Activated naive CD4-positive, alpha-beta T cell treated with anti-CD3 and anti-CD28 coated beads, Interleukin-2, amount 50 U/mL, for 24 hours (primary cell): ENCODE measurements around the gene VMO1.

Experiments used
- H3K27ac Mint-ChIP-seq: one replicate; pipeline ENCODE4 v1.8.0; 2021; ENCODE audit warnings: mild to moderate bottlenecking, mixed read lengths
- H3K27me3 Mint-ChIP-seq: one replicate; pipeline ENCODE4 v1.8.0; 2021; ENCODE audit warnings: mixed read lengths
- H3K36me3 Mint-ChIP-seq: one replicate; pipeline ENCODE4 v1.8.0; 2021; ENCODE audit warnings: mixed read lengths
- H3K4me1 Mint-ChIP-seq: one replicate; pipeline ENCODE4 v1.8.0; 2021; ENCODE audit warnings: mixed read lengths
- H3K4me3 Mint-ChIP-seq: one replicate; pipeline ENCODE4 v1.8.0; 2021; ENCODE audit warnings: mild to moderate bottlenecking, mixed read lengths
- H3K9me3 Mint-ChIP-seq: one replicate; pipeline ENCODE4 v1.8.0; 2021; ENCODE audit warnings: mixed read lengths

Gene VMO1

DNA sequence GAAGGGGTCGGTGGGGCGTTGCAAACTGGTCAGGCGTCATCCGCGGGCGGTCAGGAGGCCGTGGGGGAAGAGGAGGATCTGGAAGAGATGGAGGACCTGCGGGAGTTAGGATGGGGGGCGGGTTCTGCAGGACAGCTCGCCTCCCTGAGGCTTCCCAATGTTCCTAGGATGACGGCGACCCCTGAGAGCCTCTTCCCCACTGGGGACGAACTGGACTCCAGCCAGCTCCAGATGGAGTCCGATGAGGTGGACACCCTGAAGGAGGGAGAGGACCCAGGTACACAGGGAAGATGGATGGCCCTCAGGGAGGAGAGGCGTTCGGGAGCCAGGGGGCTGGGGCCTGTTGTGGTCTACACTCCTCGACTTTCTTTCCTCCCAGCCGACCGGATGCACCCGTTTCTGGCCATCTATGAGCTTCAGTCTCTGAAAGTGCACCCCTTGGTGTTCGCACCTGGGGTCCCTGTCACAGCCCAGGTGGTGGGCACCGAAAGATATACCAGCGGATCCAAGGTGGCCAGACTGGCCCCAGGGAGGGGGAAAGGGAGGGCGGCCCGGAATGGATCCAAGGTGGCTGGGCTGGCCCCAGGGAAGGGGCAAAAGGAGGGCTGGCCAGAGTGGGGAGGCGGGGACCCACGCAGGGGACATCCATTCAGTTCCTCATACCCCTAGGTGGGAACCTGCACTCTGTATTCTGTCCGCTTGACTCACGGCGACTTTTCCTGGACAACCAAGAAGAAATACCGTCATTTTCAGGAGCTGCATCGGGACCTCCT is 21.6 kb upstream of the VMO1 start:
- peaks cover 3% of the 10 kb centered on the region for H3K36me3 Mint-ChIP-seq
- H3K4me1 Mint-ChIP-seq, result peaks cover 14% of the 10 kb centered on the region
- H3K27me3 Mint-ChIP-seq, result no peaks in the 10 kb centered on the region
- peak overlapping the region; percentile 58 for H3K4me3 Mint-ChIP-seq
- H3K27ac Mint-ChIP-seq, result no peak overlapping the region
- H3K9me3 Mint-ChIP-seq, result no peaks in the 10 kb centered on the region

DNA sequence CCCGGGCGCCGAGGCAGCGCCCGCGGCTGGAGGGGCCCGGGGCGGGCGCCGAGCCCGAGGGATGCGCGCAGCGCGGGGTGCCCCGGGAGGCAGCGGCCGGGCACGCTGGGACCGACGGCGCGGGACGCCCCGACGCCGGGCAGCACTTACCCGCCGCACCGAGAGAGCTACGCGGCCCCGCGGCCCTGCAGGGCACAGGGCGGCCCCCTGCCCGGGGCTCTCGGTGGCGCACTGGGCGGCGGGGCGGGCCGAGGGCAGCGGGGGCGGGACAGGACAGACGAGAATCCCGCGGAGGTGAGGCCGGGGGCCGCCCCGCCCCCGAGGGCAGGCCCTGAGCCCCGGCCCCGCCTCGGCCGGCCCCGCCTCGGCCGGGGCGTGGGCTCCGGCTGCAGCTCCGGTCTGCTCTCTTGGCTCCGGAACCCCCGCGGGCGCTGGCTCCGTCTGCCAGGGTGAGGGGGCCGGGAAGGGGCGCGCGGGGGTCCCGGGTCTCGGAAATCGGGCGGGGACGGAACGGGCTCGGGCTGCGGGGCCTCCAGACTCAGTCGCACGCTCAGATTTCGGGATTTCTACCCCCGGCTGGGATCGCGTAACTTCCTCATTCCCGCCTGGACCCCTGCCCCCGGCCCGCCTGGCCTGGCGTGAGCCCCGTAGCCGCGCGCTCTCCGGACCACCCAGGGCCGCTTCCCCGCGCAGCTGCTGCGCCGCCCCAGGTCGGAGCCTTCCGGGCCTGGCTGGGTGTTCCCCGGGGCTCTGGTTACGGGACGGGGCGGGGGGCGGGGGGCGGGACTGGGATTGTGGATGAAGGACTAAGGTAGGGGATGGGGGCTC is 20.8 kb upstream of the VMO1 start, which contains the start of gene PLD2:
Gene PLD2 (plus strand): TSS at position 376 of the 828 bp plus-strand sequence. CDS start 621 bp downstream, outside the sequence.
- no peaks in the 10 kb centered on the region for H3K9me3 Mint-ChIP-seq
- peak within 1 kb of the TSS; percentile 76 for H3K4me3 Mint-ChIP-seq
- H3K27ac Mint-ChIP-seq, result no peak within 1 kb of the TSS
- H3K4me1 Mint-ChIP-seq, result peaks cover 14% of the 10 kb centered on the region
- H3K36me3 Mint-ChIP-seq, result peaks cover 3% of the 10 kb centered on the region
- no peaks in the 10 kb centered on the region for H3K27me3 Mint-ChIP-seq

GRCh38 chr17:4806456-4806776 is 20.3 kb upstream of the VMO1 start:
- H3K27me3 Mint-ChIP-seq, result no peaks in the 10 kb centered on the region
- peak overlapping the region; percentile 76 for H3K4me3 Mint-ChIP-seq
- H3K9me3 Mint-ChIP-seq, result no peaks in the 10 kb centered on the region
- peaks cover 3% of the 10 kb centered on the region for H3K36me3 Mint-ChIP-seq
- peaks cover 14% of the 10 kb centered on the region for H3K4me1 Mint-ChIP-seq
- H3K27ac Mint-ChIP-seq, result no peak overlapping the region

DNA sequence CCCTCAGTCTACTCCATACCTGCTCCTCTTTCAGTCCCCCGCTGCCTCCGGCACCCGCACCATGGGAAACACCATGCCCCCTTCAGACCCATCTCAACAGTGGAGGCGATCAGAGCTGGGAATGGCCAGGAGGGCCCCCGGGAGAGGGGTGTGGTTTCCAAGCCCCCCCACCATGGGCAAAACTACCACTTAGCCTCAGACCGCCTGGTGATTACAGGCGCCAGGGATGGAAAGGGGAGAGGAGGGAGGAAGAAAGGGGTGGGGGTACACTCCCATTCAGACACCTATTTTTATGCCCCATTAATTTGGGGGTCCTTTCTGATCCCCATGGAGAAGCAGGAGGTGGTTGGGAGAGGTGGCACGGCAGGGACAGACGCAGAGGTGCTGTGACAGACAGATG is 16.1 kb upstream of the VMO1 start, which contains the start of gene C17orf114:
Gene C17orf114 (minus strand): TSS at position 101 of the 400 bp plus-strand sequence.
- H3K27me3 Mint-ChIP-seq, result no peaks in the 10 kb centered on the region

DNA sequence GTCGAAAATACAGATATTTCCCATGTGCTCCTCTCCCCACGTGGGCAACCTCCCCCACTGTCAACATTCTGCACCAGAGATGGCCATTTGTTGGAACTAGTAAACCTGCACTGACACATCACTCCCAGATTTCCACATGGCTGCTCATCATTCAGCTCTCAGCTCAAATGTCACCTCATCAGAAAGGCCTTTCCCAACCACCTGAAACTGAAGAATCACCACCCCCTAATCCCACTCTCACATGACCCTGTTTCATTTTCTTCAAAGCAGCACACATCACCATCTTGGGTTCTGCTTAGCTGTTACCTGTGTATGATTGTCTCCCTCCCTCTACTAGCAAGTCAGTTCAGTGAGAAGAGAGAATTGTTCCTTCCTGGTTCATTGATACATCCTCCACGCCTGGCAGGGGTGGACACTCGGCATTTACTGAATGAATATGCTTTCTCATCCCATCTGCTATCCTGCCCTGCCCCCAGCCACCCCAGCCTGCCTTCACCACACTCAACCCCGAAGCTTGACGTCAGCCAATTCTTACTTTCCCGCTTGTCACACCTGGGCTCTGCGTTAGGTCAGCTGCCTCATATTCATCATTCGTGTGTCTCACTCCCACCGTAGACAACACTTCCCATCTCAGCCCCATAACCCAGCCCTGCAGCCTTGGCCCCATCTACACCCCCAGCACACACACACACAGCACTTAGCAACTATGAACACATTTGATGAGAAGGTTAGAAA is 14.5 kb upstream of the VMO1 start:
- Mint-ChIP-seq H3K9me3 (no peaks in the 10 kb centered on the region), H3K27ac (no peak overlapping the region)

More for the DNA sequence above, 16.1 kb upstream of the VMO1 start, which contains the start of gene C17orf114:
- Mint-ChIP-seq H3K4me1 (peaks cover 11% of the 10 kb centered on the region), H3K36me3 (no peaks in the 10 kb centered on the region), H3K9me3 (no peaks in the 10 kb centered on the region), H3K27ac (no peak within 1 kb of the TSS), H3K4me3 (no peak within 1 kb of the TSS)

DNA sequence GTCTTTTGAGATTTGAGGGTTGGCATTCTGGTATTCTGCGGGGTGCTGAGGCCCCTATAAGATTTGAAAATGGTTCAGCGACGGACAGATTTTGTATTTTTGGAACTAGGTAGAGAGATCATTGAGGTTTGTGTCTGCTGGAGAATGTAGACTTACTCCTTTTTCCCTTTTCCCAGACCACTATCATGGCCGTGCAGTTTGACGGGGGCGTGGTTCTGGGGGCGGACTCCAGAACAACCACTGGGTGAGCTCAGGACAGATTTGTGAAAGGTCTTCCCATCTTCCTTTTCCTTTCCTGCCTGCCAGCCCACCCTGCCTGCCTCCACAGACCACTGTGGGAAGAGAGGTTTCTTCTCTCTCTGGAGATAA is 10.4 kb upstream of the VMO1 start:
- Mint-ChIP-seq H3K4me3 (peak overlapping the region; percentile 100), H3K36me3 (peaks cover 2% of the 10 kb centered on the region), H3K4me1 (peaks cover 11% of the 10 kb centered on the region), H3K9me3 (no peaks in the 10 kb centered on the region), H3K27ac (peak overlapping the region; percentile 99), H3K27me3 (no peaks in the 10 kb centered on the region)

More for the DNA sequence above, 14.5 kb upstream of the VMO1 start:
- no peaks in the 10 kb centered on the region for H3K27me3 Mint-ChIP-seq
- no peak overlapping the region for H3K4me3 Mint-ChIP-seq
- H3K4me1 Mint-ChIP-seq, result peaks cover 11% of the 10 kb centered on the region
- peaks cover 2% of the 10 kb centered on the region for H3K36me3 Mint-ChIP-seq

DNA sequence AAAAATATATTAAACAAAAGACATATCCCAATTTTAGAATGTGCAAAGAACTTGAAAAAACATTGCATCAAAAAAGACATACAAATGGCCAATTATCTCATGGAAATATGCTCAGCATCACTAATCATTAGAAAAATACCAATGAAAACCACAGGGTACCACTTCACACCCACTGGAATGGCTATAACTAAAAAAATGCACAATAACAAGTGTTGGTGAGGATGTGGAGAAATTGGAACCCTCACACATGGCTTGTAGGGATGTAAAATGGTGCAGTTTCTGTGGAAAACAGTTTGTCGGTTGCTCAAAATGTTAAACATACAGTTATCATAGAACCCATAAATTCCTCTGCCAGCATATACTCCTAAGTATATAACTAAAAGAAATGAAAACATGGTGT is 9.0 kb upstream of the VMO1 start:
- Mint-ChIP-seq H3K9me3 (no peaks in the 10 kb centered on the region), H3K4me1 (peaks cover 18% of the 10 kb centered on the region), H3K4me3 (no peak overlapping the region), H3K27ac (peak overlapping the region; percentile 66), H3K27me3 (no peaks in the 10 kb centered on the region), H3K36me3 (peaks cover 2% of the 10 kb centered on the region)

DNA sequence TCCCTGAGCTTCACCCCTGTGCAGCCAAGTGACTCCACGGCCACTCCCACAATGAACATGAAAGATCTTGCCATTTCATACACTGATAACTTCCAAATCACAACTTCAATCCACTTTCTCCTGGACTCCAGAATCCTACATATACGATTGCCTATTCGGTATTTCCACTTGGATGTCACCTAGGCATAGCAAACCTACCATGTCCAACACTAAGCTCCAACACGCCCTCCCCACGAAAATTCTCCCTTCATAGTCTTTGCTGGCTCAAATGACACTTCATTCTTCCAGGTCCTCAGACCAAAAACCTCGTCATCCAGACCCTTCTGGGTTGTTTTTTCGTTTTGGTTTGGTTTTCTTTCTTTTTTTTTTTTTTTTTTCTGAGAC is 4.5 kb upstream of the VMO1 start:
- no peaks in the 10 kb centered on the region for H3K36me3 Mint-ChIP-seq
- peak overlapping the region; percentile 90 for H3K4me3 Mint-ChIP-seq
- H3K27ac Mint-ChIP-seq, result peak overlapping the region; percentile 95
- H3K27me3 Mint-ChIP-seq, result peaks cover 13% of the 10 kb centered on the region
- H3K4me1 Mint-ChIP-seq, result peaks cover 17% of the 10 kb centered on the region
- H3K9me3 Mint-ChIP-seq, result no peaks in the 10 kb centered on the region

DNA sequence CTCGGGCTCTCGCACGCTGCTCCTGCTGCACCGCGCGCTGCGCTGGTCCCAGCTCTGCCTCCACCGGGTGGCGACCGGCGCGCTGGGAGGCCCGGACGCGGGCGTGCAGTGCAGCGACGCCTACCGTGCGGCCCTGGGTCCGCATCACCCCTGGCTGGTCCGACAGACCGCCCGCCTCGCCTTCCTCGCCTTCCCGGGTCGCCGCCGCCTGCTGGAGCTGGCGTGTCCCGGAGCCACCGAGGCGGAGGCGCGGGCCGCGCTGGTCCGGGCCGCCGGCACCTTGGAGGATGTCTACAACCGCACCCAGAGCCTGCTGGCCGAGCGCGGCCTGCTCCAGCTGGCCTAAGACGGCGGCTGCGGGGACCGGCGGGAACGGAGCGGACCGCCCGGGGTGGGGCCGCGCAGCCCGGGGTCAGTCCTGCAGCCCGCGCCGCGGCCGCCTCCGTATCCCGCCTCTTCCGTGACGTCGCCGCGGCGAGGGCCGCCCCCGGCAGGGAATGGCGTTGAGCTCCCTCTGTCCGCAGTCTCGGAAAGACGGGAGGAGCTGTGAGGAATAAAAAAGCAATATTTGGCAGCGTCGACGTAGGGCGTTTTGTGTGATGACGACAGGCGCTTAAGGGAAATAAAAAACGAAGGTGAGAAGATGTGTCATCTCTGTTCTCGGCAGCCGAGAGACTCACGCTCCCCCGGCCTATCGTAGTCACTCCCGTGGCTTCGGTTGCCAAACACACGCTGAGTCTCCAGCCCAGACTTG is 4.0 kb upstream of the VMO1 start:
- no peaks in the 10 kb centered on the region for H3K9me3 Mint-ChIP-seq
- peak overlapping the region; percentile 90 for H3K4me3 Mint-ChIP-seq
- H3K27ac Mint-ChIP-seq, result peak overlapping the region; percentile 95
- H3K36me3 Mint-ChIP-seq, result no peaks in the 10 kb centered on the region
- peaks cover 21% of the 10 kb centered on the region for H3K4me1 Mint-ChIP-seq
- peaks cover 14% of the 10 kb centered on the region for H3K27me3 Mint-ChIP-seq

DNA sequence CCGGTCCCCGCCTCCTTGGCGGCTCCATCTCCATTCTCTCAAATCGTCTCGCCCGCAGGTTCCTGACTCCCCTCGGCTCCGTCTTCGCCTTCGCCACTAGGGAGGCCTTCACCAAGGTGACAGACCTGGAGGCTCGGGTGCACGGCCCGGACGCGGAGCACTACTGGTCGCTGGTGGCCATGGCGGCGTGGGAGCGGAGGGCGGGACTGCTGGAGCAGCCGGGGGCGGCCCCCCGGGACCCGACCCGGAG is 3.5 kb upstream of the VMO1 start:
- no peaks in the 10 kb centered on the region for H3K36me3 Mint-ChIP-seq
- H3K4me1 Mint-ChIP-seq, result peaks cover 21% of the 10 kb centered on the region
- no peaks in the 10 kb centered on the region for H3K9me3 Mint-ChIP-seq
- H3K4me3 Mint-ChIP-seq, result peak overlapping the region; percentile 76
- H3K27ac Mint-ChIP-seq, result peak overlapping the region; percentile 6
- peaks cover 15% of the 10 kb centered on the region for H3K27me3 Mint-ChIP-seq

DNA sequence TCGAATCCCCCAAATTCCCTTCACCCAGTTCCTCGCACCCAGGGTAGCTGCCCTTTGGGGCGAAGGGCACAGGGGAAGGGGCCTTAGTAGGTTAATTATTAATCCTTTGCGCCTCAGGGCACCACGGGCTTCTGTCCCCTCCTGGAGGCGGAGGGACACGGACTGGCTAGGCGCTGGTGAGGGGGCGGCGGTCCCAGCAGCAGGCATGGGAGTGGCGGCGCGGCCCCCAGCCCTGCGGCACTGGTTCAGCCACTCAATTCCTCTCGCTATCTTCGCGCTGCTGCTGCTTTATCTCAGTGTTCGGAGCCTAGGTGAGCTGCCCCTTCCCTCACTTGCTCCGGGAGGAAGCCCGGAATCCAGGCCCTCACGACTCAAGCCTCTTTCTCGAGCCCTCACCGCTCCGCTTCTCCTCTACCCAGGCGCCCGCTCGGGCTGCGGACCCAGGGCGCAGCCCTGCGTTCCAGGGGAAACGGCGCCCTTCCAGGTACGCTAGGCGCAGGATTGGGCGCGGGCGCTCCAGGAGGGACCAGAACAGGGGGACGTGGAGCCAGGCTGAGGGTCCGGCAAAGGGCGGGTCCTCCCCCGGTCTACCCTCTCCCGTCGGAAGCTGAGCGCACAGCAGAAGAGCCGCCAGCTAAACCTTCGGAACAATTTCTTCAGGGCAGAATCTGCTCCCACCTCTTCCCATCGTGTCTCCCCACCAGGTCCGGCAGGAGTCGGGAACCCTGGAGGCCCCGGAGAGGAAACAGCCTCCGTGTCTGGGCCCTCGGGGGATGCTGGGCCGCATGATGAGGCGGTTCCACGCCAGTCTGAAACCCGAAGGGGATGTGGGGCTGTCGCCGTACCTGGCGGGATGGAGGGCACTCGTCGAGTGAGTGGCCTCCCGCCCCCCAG is 2.9 kb upstream of the VMO1 start, which contains the start of gene GLTPD2:
Gene GLTPD2 (plus strand): TSS at position 158 of the 894 bp plus-strand sequence. CDS start 48 bp downstream, at position 206.
- peak within 1 kb of the TSS; percentile 6 for H3K27ac Mint-ChIP-seq
- H3K36me3 Mint-ChIP-seq, result no peaks in the 10 kb centered on the region
- H3K4me3 Mint-ChIP-seq, result peak within 1 kb of the TSS; percentile 76
- peaks cover 21% of the 10 kb centered on the region for H3K4me1 Mint-ChIP-seq
- no peaks in the 10 kb centered on the region for H3K9me3 Mint-ChIP-seq
- H3K27me3 Mint-ChIP-seq, result peaks cover 16% of the 10 kb centered on the region

GRCh38 chr17:4788159-4788806 is 2.1 kb upstream of the VMO1 start:
- Mint-ChIP-seq H3K9me3 (no peaks in the 10 kb centered on the region), H3K27ac (no peak overlapping the region), H3K36me3 (no peaks in the 10 kb centered on the region), H3K27me3 (peaks cover 20% of the 10 kb centered on the region), H3K4me1 (peaks cover 21% of the 10 kb centered on the region), H3K4me3 (peak overlapping the region; percentile 63)

DNA sequence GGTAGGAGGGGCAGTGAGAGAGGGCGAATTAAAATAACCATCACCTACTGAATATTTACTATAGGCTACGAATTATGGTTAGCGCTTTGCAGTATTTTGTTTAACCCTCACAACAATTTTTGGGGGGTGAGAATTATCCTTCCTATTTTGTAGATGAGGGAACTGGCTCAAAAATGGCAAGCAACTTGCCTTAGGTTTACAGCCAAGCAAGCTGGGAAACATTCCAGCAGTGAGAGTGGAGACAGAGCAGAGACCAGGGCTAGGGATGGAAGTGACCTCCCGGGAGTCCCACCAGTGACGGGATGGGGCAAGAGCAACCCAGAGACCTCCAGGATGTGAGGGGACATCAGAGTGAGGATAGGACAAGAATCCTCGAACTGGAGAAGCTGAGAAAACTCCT is 352 bp upstream of the VMO1 start:
- peaks cover 28% of the 10 kb centered on the region for H3K27me3 Mint-ChIP-seq
- H3K27ac Mint-ChIP-seq, result no peak overlapping the region
- H3K4me3 Mint-ChIP-seq, result no peak overlapping the region
- no peaks in the 10 kb centered on the region for H3K36me3 Mint-ChIP-seq
- no peaks in the 10 kb centered on the region for H3K9me3 Mint-ChIP-seq
- H3K4me1 Mint-ChIP-seq, result peaks cover 21% of the 10 kb centered on the region
